Muscle layer of duodenum (tissue), 2 donors: ENCODE measurements around the gene DENND1A.

Experiments used
- H3K27ac ChIP-seq: one replicate; pipeline ENCODE4 v1.7.0; 2013; ENCODE audit warnings: mild to moderate bottlenecking, low read length
- H3K27me3 ChIP-seq: one replicate; pipeline ENCODE4 v1.7.0; 2013; ENCODE audit warnings: low read depth, mild to moderate bottlenecking, control low read depth, low read length
- H3K36me3 ChIP-seq, 2 donors: one replicate each; pipeline ENCODE4 v1.7.0; 2013; ENCODE audit warnings: low read length in 2 of 2, control low read depth in 1 of 2, mild to moderate bottlenecking in 1 of 2; ENCODE audit not compliant: insufficient read depth in 2 of 2, control insufficient read depth in 1 of 2
- H3K4me1 ChIP-seq, 2 donors: one replicate each; pipeline ENCODE4 v1.7.0; 2013; ENCODE audit warnings: low read length in 2 of 2, mild to moderate bottlenecking in 2 of 2, control low read depth in 1 of 2, moderate library complexity in 1 of 2; ENCODE audit not compliant: insufficient read depth in 2 of 2, control insufficient read depth in 1 of 2
- H3K4me3 ChIP-seq, 2 donors: one replicate each; pipeline ENCODE4 v1.7.0; 2013; ENCODE audit warnings: low read length in 2 of 2, low read depth in 1 of 2, mild to moderate bottlenecking in 1 of 2
- H3K9me3 ChIP-seq, 2 donors: one replicate each; pipeline ENCODE4 v1.7.0; 2013; ENCODE audit warnings: low read length in 2 of 2, control low read depth in 1 of 2, mild to moderate bottlenecking in 1 of 2; ENCODE audit not compliant: control insufficient read depth in 1 of 2
- donor health status: healthy.

Gene DENND1A

GRCh38 chr9:123471843-123472570 lies 457.9 kb downstream of the DENND1A start:
- Histone ChIP-seq H3K4me1 (peaks cover 0 to 3% of the 10 kb centered on the region in 2 donors), H3K27ac (no peak overlapping the region), H3K36me3 (no peaks in the 10 kb centered on the region), H3K27me3 (no peaks in the 10 kb centered on the region), H3K9me3 (no peaks in the 10 kb centered on the region), H3K4me3 (no peak overlapping the region)

DNA sequence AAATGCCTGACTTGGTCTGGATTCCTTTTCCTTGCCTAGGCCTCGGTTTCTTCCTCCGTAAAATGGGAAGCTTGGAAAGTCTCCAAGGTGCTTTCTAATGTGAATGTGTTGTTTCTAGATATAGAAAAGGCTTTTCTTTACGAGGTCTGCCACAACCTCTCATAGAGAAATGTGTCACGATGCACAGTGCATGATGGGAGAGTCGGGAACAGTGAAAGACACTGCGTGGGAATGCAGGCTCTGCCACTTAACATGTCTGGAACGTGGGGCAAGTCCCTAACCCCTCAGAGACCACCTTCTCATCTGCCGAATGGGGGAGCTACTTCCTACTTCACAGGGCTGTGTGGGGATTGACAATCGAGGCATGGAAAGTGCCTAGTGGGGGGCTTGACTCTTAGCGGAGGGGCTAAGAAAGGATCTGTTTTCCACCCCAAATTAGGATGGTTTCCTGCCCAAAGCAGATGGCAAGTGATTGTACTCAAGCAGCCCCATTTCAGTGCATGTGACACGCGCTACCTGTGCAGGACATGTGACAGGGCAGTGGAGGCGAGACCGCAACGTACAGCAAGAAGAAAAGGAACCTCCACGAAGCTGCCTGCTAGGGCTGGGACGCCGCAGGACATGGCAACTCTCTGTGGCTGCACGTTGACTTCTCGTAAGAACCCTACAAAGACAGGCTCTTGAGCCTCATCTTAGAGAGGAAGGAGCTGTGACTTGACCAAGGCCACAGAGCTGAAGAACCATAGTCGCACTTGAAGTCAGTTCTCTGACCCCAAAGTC lies 458.7 kb downstream of the DENND1A start:
- Histone ChIP-seq H3K4me1 (peaks cover 0 to 3% of the 10 kb centered on the region in 2 donors), H3K36me3 (no peaks in the 10 kb centered on the region), H3K27ac (no peak overlapping the region), H3K9me3 (no peaks in the 10 kb centered on the region), H3K27me3 (no peaks in the 10 kb centered on the region), H3K4me3 (no peak overlapping the region)

DNA sequence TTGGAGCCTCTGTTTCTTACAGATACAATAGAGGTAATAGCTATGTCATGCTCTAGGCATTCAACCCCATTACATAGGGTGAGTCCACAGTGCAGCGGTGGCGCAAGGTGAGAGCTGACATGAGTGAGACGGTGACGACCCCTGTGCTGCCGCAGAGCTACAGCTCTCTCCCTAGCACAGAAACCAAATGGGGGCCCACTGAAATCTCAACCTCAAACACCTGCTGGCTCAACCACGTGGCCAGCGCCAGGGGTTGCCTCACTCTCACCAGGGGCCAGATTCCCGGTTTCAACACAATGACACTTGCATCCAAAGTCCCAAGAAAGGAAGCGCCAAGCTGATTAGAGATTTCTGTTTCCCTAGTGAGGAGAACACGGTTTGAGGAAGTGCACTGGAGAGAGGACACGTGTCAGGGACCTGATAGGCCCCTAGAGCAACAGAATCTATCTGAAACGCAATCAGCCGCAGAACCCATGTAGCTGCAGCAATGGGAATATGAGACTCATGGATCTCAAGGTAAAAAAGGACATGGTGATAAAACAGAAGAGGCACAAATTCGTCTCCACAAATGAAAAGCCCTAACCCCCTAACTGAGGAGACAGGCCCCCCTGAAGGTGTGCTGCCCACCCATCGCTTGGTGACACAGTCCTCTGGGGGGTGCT lies 459.7 kb downstream of the DENND1A start:
- H3K9me3 ChIP-seq, result no peaks in the 10 kb centered on the region
- no peak overlapping the region for H3K27ac ChIP-seq
- no peak overlapping the region for H3K4me3 ChIP-seq
- no peaks in the 10 kb centered on the region for H3K27me3 ChIP-seq
- peaks cover 0 to 3% of the 10 kb centered on the region in 2 donors for H3K4me1 ChIP-seq
- no peaks in the 10 kb centered on the region for H3K36me3 ChIP-seq

DNA sequence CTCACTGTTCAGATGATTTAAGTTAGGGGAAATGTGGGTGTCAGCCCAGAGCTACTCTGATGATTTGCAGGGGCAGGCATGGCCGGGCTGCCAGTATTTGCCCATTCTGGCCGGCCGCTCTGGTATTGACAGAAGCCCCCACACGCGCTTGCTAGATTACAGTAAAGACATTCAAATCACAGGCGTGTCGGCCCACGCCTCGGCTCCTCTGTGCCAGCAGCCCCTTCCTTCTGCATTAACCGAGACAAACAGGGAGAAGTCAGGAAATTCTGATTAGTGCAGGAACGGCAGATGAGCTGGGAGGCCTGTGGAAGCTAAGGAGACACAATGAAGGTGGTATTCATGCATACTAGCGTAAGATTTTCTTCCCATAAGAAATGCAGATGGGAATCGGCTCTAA lies 460.6 kb downstream of the DENND1A start:
- Histone ChIP-seq H3K27me3 (no peaks in the 10 kb centered on the region), H3K4me3 (no peak overlapping the region), H3K9me3 (no peaks in the 10 kb centered on the region), H3K4me1 (peaks cover 0 to 3% of the 10 kb centered on the region in 2 donors), H3K36me3 (no peaks in the 10 kb centered on the region), H3K27ac (no peak overlapping the region)

DNA sequence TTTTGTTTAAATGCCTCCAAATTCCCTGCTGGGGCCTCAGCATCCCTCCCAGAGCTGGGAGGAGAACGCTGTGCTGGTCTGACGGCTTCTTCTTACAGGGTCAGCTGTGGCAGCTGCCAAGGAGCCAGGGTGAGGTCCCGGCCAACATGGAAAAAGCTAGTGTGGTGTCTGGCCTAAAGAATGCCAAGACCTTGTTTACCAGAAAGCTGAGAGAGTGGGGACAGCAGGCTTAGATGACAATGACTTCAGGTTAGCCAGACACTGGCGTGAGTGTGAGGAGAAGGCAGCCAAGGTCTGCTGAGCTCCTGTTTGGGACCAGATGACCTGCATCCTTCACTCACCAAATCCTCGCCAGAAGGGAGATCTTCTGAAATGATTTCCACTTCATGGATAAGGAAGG lies 461.4 kb downstream of the DENND1A start:
- no peak overlapping the region for H3K4me3 ChIP-seq
- no peaks in the 10 kb centered on the region for H3K27me3 ChIP-seq
- H3K36me3 ChIP-seq, result no peaks in the 10 kb centered on the region
- no peaks in the 10 kb centered on the region for H3K9me3 ChIP-seq
- peaks cover 0 to 3% of the 10 kb centered on the region in 2 donors for H3K4me1 ChIP-seq
- H3K27ac ChIP-seq, result no peak overlapping the region

- no peak overlapping the region for H3K27ac ChIP-seq
- no peaks in the 10 kb centered on the region for H3K27me3 ChIP-seq
- H3K4me3 ChIP-seq, result no peak overlapping the region
- no peaks in the 10 kb centered on the region for H3K9me3 ChIP-seq
- H3K36me3 ChIP-seq, result no peaks in the 10 kb centered on the region
- H3K4me1 ChIP-seq, result no peaks in the 10 kb centered on the region
These were observed 464.6 kb downstream of the DENND1A start for GRCh38 chr9:123465304-123465703.

- Histone ChIP-seq H3K9me3 (no peaks in the 10 kb centered on the region), H3K27me3 (no peaks in the 10 kb centered on the region), H3K4me3 (no peak overlapping the region), H3K4me1 (no peaks in the 10 kb centered on the region), H3K27ac (no peak overlapping the region), H3K36me3 (peaks cover 0 to 11% of the 10 kb centered on the region in 2 donors)
These were observed 469.8 kb downstream of the DENND1A start for GRCh38 chr9:123460091-123460490.

DNA sequence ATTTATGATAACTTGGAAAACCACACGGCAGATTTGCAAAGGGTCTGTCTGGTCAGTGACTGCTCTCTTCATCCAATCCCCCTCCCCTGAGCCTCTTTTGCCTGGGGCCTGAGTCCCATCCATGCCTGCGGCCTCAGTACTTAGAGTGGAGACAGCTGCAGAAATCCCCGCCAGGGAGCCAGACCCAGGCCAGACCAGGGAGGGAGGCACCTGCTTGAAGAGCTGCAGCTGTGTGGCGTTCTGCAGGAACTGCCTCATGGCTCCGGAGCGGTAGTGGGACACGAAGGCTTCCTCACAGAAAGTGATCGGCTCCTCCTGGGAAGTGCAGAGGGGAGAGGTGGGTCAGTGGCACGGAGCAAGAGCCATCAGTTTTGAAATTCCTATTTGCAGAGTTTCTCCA lies 472.3 kb downstream of the DENND1A start:
- Histone ChIP-seq H3K27me3 (no peaks in the 10 kb centered on the region), H3K9me3 (no peaks in the 10 kb centered on the region), H3K4me3 (no peak overlapping the region), H3K36me3 (peaks cover 0 to 14% of the 10 kb centered on the region in 2 donors), H3K4me1 (no peaks in the 10 kb centered on the region), H3K27ac (no peak overlapping the region)

DNA sequence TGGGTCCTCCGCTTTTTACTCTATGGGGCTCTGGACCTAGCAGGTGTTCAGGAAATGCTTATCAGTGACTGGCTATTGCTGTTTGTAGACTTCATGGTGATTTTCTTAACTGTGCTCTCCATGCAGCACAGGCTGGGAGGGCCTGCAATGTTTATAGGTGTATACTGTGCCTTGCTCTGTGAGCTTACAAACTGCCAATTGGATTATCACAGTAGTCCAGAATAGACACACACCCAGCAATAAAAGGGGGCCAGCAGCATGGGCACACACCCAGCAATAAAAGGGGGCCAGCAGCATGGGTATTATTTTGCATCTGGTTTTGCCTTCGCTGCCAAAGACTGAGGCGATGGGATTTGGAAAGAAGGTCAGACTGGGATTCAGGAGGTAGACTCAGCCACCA lies 473.9 kb downstream of the DENND1A start:
- Histone ChIP-seq H3K27me3 (no peaks in the 10 kb centered on the region), H3K27ac (peak overlapping the region; percentile 2), H3K9me3 (no peaks in the 10 kb centered on the region), H3K4me3 (no peak overlapping the region), H3K36me3 (peaks cover 0 to 14% of the 10 kb centered on the region in 2 donors), H3K4me1 (no peaks in the 10 kb centered on the region)

GRCh38 chr9:123455187-123455586 lies 474.7 kb downstream of the DENND1A start:
- Histone ChIP-seq H3K4me1 (no peaks in the 10 kb centered on the region), H3K4me3 (no peak overlapping the region), H3K36me3 (peaks cover 0 to 20% of the 10 kb centered on the region in 2 donors), H3K9me3 (no peaks in the 10 kb centered on the region), H3K27me3 (no peaks in the 10 kb centered on the region), H3K27ac (peak overlapping the region; percentile 2)

DNA sequence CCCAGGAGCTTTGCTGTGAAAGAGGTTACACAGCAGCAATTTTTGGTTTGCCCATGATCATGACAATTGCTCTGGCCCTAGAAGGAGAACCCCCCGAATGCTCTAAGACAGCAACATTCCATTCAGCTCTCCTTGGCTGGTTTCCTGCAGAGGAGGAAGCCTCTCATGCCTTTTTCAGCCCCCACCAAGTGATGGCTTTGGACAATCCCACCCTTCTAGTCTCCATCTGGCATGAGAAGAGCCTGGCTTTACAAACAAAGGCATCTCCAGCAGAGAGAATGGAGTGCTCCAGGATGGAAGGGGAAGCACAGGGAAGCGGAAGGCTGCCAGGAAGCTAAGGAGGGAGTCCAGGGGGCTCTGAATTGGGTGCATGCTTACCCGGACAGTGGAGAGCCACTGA lies 475.6 kb downstream of the DENND1A start:
- Histone ChIP-seq H3K36me3 (peaks cover 0 to 22% of the 10 kb centered on the region in 2 donors), H3K9me3 (no peaks in the 10 kb centered on the region), H3K4me3 (no peak overlapping the region), H3K27me3 (no peaks in the 10 kb centered on the region), H3K27ac (no peak overlapping the region), H3K4me1 (no peaks in the 10 kb centered on the region)
